Effector memory CD4-positive, alpha-beta T cell (primary cell): ENCODE data around the gene RPS25.
"Not testable (repeated sequence)": the region's sequence is repeated elsewhere in the genome, so short reads cannot be mapped to it uniquely, and the experiment has no call there.

Experiments used
- DNase-seq, 3 donors: peaks; one replicate each; pipeline ENCODE4 v3.0.0-alpha.2; 2020
- H3K27ac ChIP-seq: 2 replicates; pipeline ENCODE4 v1.7.0; 2013; ENCODE audit warnings: mild to moderate bottlenecking, low read length, moderate library complexity; ENCODE audit not compliant: insufficient read depth, poor library complexity, severe bottlenecking
- H3K27me3 ChIP-seq: replicated peaks from 2 replicates; pipeline ENCODE4 v1.7.0; 2013; ENCODE audit warnings: mild to moderate bottlenecking, low read length; ENCODE audit not compliant: insufficient read depth, control insufficient read depth, poor library complexity, severe bottlenecking
- H3K36me3 ChIP-seq: 2 replicates; pipeline ENCODE4 v1.7.0; 2013; ENCODE audit warnings: mild to moderate bottlenecking, low read length, moderate library complexity; ENCODE audit not compliant: control insufficient read depth, insufficient read depth
- H3K4me1 ChIP-seq: 2 replicates; pipeline ENCODE4 v1.7.0; 2013; ENCODE audit warnings: low read length, mild to moderate bottlenecking; ENCODE audit not compliant: control insufficient read depth, insufficient read depth, poor library complexity, severe bottlenecking
- H3K4me3 ChIP-seq: 2 replicates; pipeline ENCODE4 v1.7.0; 2013; ENCODE audit warnings: low read length, low read depth, mild to moderate bottlenecking; ENCODE audit not compliant: insufficient read depth, poor library complexity, severe bottlenecking
- H3K9me3 ChIP-seq: 2 replicates; pipeline ENCODE4 v1.7.0; 2013; ENCODE audit warnings: mild to moderate bottlenecking, low read length, moderate library complexity; ENCODE audit not compliant: control insufficient read depth

The RPS25 gene

GRCh38 chr11:118973985-118974384 lies 44.2 kb downstream of the RPS25 start:
- DNase-seq: no peak
- Histone ChIP-seq H3K27ac (no peak overlapping the region), H3K4me1 (no peaks in the 10 kb centered on the region), H3K36me3 (no peaks in the 10 kb centered on the region), H3K4me3 (no peak overlapping the region), H3K9me3 (no peaks in the 10 kb centered on the region), H3K27me3 (no peaks in the 10 kb centered on the region)

DNA sequence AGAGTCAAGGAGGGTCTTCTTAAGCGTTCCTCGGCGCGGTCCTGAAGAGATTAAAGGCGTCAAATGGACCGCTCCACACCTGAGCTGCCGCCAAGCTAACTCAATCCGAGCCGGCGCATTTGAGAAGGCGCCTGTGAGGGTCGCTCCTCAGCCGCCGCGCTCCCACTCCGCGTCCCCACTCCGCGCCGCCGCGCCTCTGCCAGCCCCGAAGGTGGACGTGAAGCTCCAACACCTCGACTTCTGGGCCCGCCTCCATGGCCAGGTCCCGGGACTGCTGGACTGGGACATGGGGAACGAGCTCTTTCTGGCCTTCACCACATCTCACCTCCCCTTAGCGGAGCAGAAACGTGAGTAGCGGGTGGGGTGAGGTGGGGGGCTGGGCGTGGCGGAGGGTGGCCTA lies 46.5 kb downstream of the RPS25 start, which contains the start of gene FOXR1:
FOXR1 (plus strand) TSS at position 116 of the 400 bp plus-strand sequence; CDS start at position 287, 171 bp downstream.
- no peaks in the 10 kb centered on the region for H3K4me1 ChIP-seq
- H3K27me3 ChIP-seq: no peaks in the 10 kb centered on the region
- H3K27ac ChIP-seq: no peak within 1 kb of the TSS
- H3K9me3 ChIP-seq: no peaks in the 10 kb centered on the region
- no peak within 1 kb of the TSS for H3K4me3 ChIP-seq
- DNase-seq: no peak
- no peaks in the 10 kb centered on the region for H3K36me3 ChIP-seq

GRCh38 chr11:118969508-118969907 lies 48.6 kb downstream of the RPS25 start:
- not testable (repeated sequence) for H3K27me3 ChIP-seq

More at GRCh38 chr11:118969508-118969907, 48.6 kb downstream of the RPS25 start:
- H3K27ac ChIP-seq, H3K4me1 ChIP-seq, H3K4me3 ChIP-seq, DNase-seq, H3K36me3 ChIP-seq, H3K9me3 ChIP-seq: not testable (repeated sequence)
